Posterior vena cava (tissue), 2 donors: Measurements from ENCODE around the gene SMG6. TPM values are rescaled to one million over a fixed set of nuclear protein-coding genes. Genes with fewer than 3 reads are reported as not detected.
"Not testable (repeated sequence)": the region's sequence is repeated elsewhere in the genome, so short reads cannot be mapped to it uniquely, and the experiment has no call there.

Experiments used
- DNase-seq: peaks from one replicate; pipeline ENCODE4 v3.0.0-alpha.2; 2020; ENCODE audit warnings: low spot score
- intact Hi-C, 2 donors: fragments of 100-400 bp; cut with DNase I; formaldehyde crosslinking; loops; one replicate each; pipeline versions ENCODE4 v1.14.1 to v1.14.2; 2022 to 2023
- microRNA-seq, 2 donors: library from miRNA; unstranded; fragments of <30 nt; microRNA quantifications; one replicate each; pipeline ENCODE4 v1.2.0, GENCODE V29; 2020 to 2021; ENCODE audit warnings: borderline microRNAs expressed in 2 of 2
- total RNA-seq, 2 donors: library from RNA; stranded (reverse); fragmentation: NEBNext Ultra II Directional; extraction: Animal tissue kit (Norgen Biotek cat#: 25700); gene quantifications; one replicate each; pipeline ENCODE4 v1.2.1, GENCODE V29; 2021
- donor health status: DM: yes; HTN: yes; CAD: no.
- donor health status: DM: yes; HTN: yes; CAD: no.

Gene SMG6
- total RNA-seq, 2 donors from 2014 or later = 36.2 to 43.8 TPM

DNA sequence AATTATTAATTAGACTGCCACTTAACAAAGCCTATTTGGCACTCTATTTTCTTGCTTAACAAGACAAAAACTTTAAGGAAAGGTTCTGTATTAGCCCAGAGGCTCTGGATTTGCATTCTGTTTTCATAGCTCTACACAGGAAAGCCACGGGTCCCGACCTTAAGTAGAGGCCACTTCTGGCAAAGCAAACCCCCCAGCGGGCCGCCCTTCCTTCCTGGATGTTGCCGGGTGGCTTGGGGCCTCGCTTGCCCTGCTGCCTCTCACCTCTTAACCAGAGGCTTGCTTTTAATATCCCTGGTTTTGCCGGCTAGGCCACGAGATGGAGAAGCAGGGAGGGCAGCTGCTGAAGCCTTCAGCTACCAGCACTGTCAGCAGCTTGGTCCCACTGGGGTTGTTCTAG, 282.9 kb downstream of the SMG6 start:
- intact Hi-C loops = loop anchor here (5.0 to 10.0 kb wide), 2 partner anchors 46 to 103 kb away; no protein-coding TSS in a partner anchor
- DNase-seq = no peak

DNA sequence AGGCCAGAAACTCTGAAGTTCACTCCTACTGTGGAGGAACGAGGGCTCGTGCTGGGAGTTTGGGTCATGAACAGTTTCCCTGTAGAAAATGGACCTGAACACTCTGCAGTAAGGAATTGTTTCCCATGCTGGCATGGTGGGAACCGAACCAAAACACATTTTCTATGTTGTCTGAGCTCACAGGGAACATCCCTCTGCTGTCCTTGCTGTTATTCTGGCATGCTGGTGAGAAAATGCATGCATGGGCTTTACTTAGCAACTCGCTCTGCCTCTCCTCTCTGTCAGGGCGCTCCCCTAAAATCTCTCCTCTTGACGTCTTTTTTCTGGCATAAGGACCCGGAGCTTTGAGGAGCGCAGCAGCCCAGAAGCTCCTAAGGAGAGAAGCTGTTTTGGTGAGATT, 283.9 kb downstream of the SMG6 start:
- intact Hi-C loops = loop anchor here (5.0 to 10.0 kb wide), 2 partner anchors 45 to 102 kb away; no protein-coding TSS in a partner anchor
- DNase-seq = no peak

DNA sequence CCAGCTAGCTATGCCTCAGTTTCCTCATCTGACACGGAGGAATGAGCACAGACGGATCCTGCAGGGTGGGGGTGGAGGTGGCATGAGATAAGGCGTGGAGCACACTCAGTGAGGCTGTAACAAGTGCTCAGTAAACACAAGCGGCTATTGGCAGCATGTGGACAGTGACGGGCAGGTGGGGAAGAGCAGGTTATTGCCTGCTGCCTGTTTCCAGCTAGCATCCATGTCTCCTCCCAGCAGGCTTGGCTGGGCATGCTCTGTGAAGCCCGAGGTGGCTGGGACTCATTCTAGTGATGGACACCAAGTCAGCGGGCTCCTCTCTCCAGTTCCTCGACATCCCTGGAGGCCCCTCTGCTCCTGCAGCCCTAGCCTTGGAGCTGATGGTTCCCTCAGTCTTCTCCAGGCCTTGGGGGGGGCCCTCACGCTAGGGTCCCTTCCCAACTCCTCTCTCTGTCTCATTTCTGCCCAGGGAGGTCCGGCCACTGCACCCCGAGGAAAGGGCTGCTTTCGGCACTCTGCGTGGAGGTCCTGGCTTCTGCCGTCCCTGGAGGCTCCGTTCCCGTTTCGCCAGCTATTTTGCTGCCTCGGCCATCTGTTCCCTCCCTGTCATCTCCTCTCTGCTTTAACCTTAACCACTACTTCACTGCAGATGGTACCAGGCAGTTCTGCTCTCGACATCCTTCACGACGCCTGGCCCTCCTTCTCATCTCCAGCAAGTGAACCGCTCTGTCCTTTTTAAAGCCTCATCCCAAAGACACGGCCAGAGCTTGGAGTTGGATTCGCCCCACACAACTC, 284.7 kb downstream of the SMG6 start:
- DNase-seq = no peak
- intact Hi-C loops = no loop called here

DNA sequence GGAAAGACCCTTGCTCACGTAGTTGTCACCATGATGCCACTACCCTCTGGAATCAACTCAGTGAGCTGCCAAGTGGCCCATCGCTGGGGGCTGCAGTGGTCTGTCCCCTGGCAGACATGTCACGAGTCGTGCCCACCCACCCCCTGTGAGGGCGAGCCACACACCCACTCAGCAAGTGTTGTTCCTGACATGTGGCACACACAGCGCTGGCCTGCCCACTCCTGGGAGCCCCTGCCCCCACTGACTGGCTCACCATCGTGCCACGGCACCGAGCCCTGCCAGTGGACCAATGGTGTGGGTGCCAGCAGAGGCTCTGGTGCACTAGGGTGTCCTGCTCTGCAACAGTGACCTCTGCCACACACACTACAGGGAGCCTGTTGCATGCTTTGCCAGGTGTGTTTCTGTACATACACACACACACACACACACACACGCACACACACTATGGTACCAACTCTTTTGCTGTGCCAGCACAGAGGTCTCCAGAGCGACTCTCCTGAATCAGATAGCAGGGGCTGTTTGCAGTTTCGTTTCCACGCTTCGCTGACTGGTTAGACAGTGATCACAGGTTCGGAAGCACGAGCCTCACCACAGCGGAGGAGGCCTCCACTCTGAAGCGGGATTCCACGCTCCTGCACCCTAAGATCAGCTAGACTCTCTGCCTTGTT, 286.2 kb downstream of the SMG6 start:
- no peak for DNase-seq
- intact Hi-C loops = no loop called here

DNA sequence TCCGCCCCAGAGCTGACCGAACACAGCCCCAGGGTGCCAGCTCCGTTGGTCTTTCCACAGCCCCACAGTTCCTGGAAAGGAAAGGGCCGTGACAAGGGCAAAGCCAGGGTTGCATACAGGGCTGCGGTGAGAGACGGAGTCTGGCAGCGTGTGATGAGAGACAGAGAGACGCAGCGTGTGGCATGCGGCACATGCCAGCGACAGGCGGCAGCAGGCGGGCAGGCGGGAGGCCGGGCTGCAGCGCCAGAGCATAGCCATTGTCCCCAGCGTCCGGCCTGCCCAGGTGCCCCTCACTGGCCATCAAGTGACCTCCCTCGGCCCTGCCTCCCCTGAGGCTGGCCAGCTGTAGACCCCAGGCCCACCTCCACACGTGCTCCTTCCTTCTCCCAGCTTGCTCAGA, 287.1 kb downstream of the SMG6 start:
- DNase-seq = no peak
- intact Hi-C loops = no loop called here

DNA sequence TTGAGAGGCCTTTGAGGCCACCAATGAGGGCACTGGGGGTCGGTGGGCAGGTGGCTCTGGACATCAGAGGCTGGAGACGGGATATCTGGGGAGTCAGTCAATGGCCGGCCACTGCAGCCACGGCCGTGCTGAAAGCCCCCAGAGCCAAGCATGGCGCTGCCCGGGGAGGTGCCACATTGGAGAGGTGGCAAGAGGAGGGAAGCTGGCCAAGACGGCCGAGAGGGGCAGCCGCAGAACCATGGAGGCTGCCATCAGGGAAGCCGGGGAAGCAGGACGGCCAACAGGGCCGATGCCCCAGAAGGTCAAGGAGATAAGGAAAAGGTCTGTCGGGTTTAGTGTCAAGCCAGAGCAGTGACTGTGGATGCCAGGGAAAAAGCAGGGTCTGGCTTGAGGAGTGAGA, 288.3 kb downstream of the SMG6 start:
- intact Hi-C loops = no loop called here

DNA sequence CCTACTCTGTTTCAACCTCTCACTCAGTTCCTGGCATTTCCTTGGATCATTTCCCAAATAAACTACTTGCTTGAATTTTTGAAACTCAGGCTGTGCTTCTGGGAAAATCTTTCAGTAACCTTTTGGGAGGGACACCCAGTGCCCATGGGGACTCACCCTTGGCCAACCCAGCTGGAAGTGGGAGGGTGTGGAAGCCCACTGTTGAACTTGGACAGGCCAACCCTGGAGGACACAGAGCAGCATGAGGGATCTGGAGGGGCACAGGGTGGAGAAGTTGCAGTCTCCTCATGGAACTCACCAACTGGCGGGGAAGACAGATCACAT, 289.6 kb downstream of the SMG6 start:
- no peak for DNase-seq
- intact Hi-C loops = no loop called here

More for the DNA sequence above, 288.3 kb downstream of the SMG6 start:
- DNase-seq = no peak

DNA sequence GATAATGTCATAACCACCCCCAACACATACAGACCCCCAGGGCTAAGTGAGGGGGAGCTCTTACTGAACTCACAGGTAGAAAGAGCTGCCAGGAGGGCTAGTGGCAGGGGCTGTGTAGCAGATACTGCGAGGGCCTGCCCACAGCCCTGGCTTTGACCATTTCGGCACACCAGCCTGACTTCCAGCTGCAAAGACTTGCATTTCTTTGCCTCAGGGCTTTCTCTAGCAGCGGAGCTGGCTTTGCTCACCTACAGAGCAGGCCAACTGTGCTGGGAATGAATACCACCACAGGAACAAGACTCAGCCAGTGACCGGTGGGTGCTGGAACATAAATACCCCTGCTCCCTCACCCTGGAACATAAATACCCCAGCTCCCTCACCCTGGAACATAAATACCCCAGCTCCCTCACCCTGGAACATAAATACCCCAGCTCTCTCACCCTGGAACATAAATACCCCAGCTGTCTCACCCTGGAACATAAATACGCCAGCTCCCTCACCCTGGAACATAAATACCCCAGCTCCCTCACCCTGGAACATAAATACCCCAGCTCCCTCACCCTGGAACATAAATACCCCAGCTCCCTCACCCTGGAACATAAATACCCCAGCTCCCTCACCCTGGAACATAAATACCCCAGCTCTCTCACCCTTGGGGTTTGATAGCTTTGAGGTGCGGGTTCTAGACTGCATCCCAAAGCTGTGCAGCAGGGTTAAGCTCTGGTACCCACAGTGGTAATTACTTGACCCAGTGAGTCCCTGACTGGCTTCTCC, 290.2 kb downstream of the SMG6 start:
- DNase-seq, intact Hi-C loops: not testable (repeated sequence)

DNA sequence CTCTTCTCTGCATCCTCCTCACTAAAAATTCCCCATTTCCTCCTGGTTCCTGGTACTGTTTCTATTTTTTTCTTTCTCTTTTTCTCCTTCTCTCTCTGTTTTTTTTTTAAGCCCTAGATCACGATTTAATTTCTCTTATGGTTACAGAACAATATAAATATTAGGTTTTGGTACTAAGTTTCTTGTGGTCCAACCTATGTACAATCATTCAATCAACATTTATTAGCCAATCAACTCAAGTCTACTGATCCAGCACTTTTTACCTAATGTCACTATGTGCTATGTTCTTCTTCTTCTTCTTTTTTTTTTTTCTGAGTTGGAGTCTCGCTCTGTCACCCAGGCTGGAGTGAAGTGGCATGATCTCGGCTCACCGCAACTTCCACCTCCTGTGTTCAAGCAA, 291.1 kb downstream of the SMG6 start:
- no peak for DNase-seq
- intact Hi-C loops = no loop called here

DNA sequence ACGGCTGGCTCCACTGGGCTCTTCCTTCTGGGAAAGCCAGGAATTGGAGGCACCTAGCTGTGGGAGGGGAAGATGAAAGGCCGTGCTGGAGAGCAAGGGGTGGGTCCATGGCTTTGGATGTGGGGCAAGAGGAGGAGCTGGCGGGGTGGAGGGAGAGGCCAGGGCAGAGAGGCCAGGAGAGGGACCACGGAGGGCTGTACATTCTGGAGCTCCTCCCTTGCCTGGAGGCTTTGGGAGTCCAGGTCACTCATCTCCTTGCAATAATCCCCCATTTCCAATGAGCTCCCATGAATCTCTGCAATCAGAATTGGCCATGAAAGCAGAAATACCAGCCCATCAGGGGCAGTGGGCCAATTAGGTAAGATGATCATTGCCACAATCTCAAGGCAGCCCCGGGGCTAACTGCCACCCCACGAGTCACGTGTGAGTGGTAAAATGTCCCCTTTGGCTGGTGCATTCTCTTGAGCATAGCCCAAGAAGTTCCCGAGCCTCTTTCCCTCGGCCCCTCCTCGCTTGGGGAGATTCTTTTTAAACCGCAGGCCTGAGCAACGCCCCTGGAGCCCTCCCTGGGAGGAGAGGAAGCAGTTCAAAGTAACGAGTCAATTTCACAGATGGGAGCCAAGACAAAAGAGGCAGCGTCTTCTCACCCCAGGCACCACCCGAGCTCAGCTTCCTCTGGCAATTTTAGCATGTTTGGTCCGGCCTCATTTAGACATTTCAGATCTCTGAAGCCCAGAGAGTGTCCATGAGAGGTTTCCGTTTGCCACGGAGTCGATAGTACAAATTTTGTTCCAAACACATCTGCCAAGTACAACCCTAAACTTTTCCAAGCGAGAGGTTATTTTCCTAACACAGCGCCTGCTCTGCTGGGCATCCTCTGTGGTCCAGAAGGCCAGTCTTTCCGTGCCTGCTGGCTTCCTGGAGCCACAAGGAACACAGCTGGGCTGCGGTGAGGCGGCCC, 291.9 kb downstream of the SMG6 start:
- intact Hi-C loops = no loop called here
- DNase-seq = no peak

Small RNA genes lying within 50 kb of the gene (microRNA-seq; reads per million reads assigned to microRNA genes)
- gene MIR132 (1,426 to 1,676 reads per million in 2 donors), gene MIR212 (65.2 to 88.2 reads per million in 2 donors)

Other genes with a start within 250 kb of the SMG6 start
- 10 to 100 TPM; 41.3 to 64.2 TPM for gene HIC1, start 248.7 kb downstream of the SMG6 start, total RNA-seq
- 10 to 100 TPM in 1 of 2 donors, 1 to 10 TPM in 1; 7.4 to 10.9 TPM for gene SRR, start 165 bp upstream of the SMG6 start, total RNA-seq
- 10 to 100 TPM; 20.8 to 24.0 TPM for gene TSR1, start 32.7 kb upstream of the SMG6 start, total RNA-seq
- gene SGSM2, start 33.7 kb upstream of the SMG6 start, total RNA-seq = 10 to 100 TPM; 38.7 to 42.9 TPM
- 10 to 100 TPM; 26.0 to 27.2 TPM for gene MNT, start 97.3 kb upstream of the SMG6 start, total RNA-seq
- 10 to 100 TPM; 27.6 to 29.4 TPM for gene METTL16, start 208.1 kb upstream of the SMG6 start, total RNA-seq